Placental pericyte (primary cell): ENCODE results near the gene STH. TPM values are rescaled to one million over a fixed set of nuclear protein-coding genes. Genes with fewer than 3 reads are reported as not detected.

Source experiments
- total RNA-seq: library from RNA; depleted of rRNA; stranded (reverse); fragments of >200 nt; gene quantifications from 2 replicates; pipeline ENCODE4 v1.2.3, GENCODE V29; 2012

Gene STH, protein sequence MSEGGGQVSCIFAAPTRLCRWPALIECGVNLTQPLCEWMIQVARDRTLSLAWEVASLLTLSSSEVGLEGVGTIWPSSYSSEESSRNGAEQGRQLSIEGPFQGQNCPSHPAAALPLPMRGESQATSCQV
- not detected in 2 replicates for total RNA-seq

DNA sequence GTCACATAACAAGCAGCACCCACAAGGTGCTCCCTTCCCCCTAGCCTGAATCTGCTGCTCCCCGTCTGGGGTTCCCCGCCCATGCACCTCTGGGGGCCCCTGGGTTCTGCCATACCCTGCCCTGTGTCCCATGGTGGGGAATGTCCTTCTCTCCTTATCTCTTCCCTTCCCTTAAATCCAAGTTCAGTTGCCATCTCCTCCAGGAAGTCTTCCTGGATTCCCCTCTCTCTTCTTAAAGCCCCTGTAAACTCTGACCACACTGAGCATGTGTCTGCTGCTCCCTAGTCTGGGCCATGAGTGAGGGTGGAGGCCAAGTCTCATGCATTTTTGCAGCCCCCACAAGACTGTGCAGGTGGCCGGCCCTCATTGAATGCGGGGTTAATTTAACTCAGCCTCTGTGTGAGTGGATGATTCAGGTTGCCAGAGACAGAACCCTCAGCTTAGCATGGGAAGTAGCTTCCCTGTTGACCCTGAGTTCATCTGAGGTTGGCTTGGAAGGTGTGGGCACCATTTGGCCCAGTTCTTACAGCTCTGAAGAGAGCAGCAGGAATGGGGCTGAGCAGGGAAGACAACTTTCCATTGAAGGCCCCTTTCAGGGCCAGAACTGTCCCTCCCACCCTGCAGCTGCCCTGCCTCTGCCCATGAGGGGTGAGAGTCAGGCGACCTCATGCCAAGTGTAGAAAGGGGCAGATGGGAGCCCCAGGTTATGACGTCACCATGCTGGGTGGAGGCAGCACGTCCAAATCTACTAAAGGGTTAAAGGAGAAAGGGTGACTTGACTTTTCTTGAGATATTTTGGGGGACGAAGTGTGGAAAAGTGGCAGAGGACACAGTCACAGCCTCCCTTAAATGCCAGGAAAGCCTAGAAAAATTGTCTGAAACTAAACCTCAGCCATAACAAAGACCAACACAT, at the start of gene STH:
Gene STH (plus strand): TSS at position 264 of the 913 bp plus-strand sequence. CDS start 30 bp downstream, at position 294.

Other genes starting within 250 kb of the STH start
- not detected in 2 replicates for gene CRHR1, start 214.9 kb upstream of the STH start, total RNA-seq
- gene SPPL2C, start 154.4 kb upstream of the STH start, total RNA-seq: not detected in 2 replicates
- gene MAPT, start 104.7 kb upstream of the STH start, total RNA-seq: under 0.01 and 0.29 TPM in 2 replicates
- gene KANSL1, start 194.2 kb downstream of the STH start, total RNA-seq: 114 and 149 TPM in 2 replicates